ENCODE data around the gene SH3PXD2B. TPM values are rescaled to one million over a fixed set of nuclear protein-coding genes. Genes with fewer than 3 reads are reported as not detected.

SH3PXD2B gene
- total and polyA plus RNA-seq, 10 donors: 2.0 to 31.8 (median 9.9) TPM

DNA sequence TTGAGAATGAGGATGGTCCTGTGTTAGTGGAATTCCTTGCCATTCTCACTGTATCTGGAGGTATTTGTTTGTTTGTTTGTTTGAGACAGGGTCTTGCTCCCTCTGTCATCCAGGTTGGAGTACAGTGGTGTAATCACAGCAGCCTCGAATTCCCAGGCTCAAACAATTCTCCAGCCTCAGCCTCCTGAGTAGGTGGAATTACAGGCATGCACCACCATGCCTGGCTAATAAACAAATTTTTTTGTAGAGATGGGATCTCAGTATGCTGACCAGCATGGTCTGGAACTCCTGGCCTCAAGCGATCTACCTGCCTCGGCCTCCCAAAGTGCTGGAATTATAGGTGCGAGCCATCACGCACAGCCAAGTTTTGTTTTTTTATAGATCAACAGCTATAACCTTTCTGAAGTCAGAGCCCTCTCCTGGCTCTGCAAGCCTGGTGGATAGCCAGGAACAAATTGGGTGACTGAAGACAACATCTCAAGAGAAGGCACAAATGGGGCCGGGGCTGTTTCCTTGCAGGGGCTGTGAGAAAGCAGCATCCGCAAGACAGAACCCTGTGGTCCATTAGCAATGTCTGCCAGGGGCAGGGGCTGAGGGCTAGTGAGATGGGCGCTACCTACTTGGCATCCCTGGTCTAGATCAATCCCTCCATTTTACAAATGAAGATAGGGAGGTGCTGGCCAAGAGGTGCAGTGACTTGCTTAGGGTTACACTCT lies 18.8 kb downstream of the SH3PXD2B start:
- Histone ChIP-seq H3K4me3 (no peak overlapping the region), H3K27ac (no peak overlapping the region), H3K36me3 (no peaks in the 10 kb centered on the region), H3K27me3 (replicated peaks in 1 of 7) (peaks cover 0 to 27% (median 0%) of the 10 kb centered on the region in 7 donors), H3K9me3 (no peaks in the 10 kb centered on the region), H3K4me1 (peaks cover 0 to 19% (median 11%) of the 10 kb centered on the region in 6 donors)
- intact Hi-C loops (cut with DNase I; ENCODE audit: low total_unique reads): no loop called here
- no peak for DNase-seq
- TF ChIP-seq, protein P1, sequence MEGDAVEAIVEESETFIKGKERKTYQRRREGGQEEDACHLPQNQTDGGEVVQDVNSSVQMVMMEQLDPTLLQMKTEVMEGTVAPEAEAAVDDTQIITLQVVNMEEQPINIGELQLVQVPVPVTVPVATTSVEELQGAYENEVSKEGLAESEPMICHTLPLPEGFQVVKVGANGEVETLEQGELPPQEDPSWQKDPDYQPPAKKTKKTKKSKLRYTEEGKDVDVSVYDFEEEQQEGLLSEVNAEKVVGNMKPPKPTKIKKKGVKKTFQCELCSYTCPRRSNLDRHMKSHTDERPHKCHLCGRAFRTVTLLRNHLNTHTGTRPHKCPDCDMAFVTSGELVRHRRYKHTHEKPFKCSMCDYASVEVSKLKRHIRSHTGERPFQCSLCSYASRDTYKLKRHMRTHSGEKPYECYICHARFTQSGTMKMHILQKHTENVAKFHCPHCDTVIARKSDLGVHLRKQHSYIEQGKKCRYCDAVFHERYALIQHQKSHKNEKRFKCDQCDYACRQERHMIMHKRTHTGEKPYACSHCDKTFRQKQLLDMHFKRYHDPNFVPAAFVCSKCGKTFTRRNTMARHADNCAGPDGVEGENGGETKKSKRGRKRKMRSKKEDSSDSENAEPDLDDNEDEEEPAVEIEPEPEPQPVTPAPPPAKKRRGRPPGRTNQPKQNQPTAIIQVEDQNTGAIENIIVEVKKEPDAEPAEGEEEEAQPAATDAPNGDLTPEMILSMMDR (IDR thresholded peaks at IDR 0.05 in 8 of 11, conservative IDR thresholded peaks at IDR 0.05 in 3 of 11): no peak
- no peak for TF ChIP-seq POLR2AphosphoS5 (IDR thresholded peaks at IDR 0.05)
- 66 to 85% (median 80%) methylated on average over 8 of the region's 8 CpGs for WGBS, 5 donors

DNA sequence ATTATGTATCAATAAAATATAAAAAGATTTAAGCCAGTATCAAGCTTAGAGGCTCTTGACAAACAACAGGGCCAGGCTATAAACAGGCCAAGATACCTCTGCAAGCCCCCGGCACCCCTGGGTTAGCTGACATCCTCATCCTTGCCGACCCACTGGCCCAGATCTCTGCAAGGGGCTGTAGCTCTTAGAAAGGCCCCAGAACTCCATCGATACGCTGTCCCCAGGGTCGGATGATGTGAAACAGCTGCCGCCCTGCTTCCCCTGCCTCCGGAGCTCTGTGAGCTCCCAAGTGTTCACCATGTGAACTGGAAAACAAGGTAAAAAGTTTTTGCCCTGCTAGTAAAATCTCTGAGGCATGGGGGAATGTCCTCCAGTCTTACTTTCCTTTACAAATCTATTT lies 20.1 kb downstream of the SH3PXD2B start:
- 75 to 95% (median 87%) methylated on average over 7 of the region's 7 CpGs for WGBS, 5 donors

DNA sequence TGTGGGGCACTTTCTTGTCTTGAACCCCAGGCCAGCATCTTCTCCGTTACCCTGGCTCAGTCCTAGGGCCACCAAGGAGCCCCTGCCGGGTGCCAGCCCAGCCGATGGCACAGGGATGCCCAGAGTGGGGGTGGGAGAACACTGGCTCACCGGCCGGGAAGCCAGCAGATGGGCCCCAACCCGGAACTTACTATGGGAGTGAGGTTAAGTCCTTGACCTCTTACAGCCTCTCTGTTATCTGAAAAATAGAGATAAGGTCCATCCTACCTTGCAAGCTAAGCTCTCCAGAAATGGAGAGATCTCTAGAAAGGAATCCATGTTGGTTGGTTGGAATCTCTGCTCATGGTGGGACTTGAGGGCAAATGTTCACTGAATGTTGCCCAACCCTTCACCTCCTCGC lies 20.8 kb downstream of the SH3PXD2B start:
- TF ChIP-seq POLR2A (IDR thresholded peaks at IDR 0.05): no peak
- TF ChIP-seq, protein P1 (IDR thresholded peaks at IDR 0.05 in 8 of 11, conservative IDR thresholded peaks at IDR 0.05 in 3 of 11): no peak
- no peak for TF ChIP-seq POLR2AphosphoS5 (IDR thresholded peaks at IDR 0.05)
- Histone ChIP-seq H3K9me3 (no peaks in the 10 kb centered on the region), H3K4me3 (no peak overlapping the region), H3K27me3 (replicated peaks in 1 of 7) (peaks cover 0 to 21% (median 0%) of the 10 kb centered on the region in 7 donors), H3K36me3 (no peaks in the 10 kb centered on the region), H3K27ac (no peak overlapping the region), H3K4me1 (peaks cover 0 to 38% (median 12%) of the 10 kb centered on the region in 6 donors)
- intact Hi-C loops (cut with DNase I; ENCODE audit: low total_unique reads): no loop called here
- WGBS, 5 donors: 69 to 87% (median 75%) methylated on average over 7 of the region's 7 CpGs
- DNase-seq: no peak

More for the DNA sequence above, 20.1 kb downstream of the SH3PXD2B start:
- Histone ChIP-seq H3K27me3 (replicated peaks in 1 of 7) (peaks cover 0 to 22% (median 0%) of the 10 kb centered on the region in 7 donors), H3K27ac (no peak overlapping the region), H3K4me3 (no peak overlapping the region), H3K9me3 (no peaks in the 10 kb centered on the region), H3K4me1 (peaks cover 0 to 31% (median 12%) of the 10 kb centered on the region in 6 donors), H3K36me3 (no peaks in the 10 kb centered on the region)
- no peak for DNase-seq
- no peak for TF ChIP-seq POLR2A (IDR thresholded peaks at IDR 0.05)
- TF ChIP-seq POLR2AphosphoS5 (IDR thresholded peaks at IDR 0.05): no peak
- TF ChIP-seq, protein P1 (IDR thresholded peaks at IDR 0.05 in 8 of 11, conservative IDR thresholded peaks at IDR 0.05 in 3 of 11): no peak
- intact Hi-C loops (cut with DNase I; ENCODE audit: low total_unique reads): no loop called here

DNA sequence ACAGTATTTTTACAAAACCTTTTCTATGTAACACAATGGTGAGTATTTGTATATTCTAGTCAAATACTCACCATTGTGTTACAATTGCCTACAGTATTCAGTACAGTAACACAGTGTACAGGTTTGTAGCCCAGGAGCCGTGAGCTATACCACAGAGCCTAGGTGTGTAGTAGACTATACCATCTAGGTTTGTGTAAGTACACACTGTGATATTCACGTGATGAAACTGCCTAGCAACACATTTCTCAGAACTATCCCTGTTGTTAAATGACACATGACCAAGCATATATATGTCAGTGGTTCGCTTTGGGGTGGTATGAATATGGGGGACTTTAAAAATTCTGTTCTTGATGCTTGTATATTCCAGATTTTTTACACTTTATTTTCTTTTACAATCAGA lies 21.3 kb downstream of the SH3PXD2B start:
- Histone ChIP-seq H3K4me1 (peaks cover 0 to 37% (median 11%) of the 10 kb centered on the region in 6 donors), H3K36me3 (no peaks in the 10 kb centered on the region), H3K4me3 (no peak overlapping the region), H3K27ac (no peak overlapping the region), H3K9me3 (no peaks in the 10 kb centered on the region), H3K27me3 (replicated peaks in 1 of 7) (peaks cover 0 to 16% (median 0%) of the 10 kb centered on the region in 7 donors)
- TF ChIP-seq, protein P1 (IDR thresholded peaks at IDR 0.05 in 8 of 11, conservative IDR thresholded peaks at IDR 0.05 in 3 of 11): no peak
- TF ChIP-seq POLR2AphosphoS5 (IDR thresholded peaks at IDR 0.05): no peak
- no peak for TF ChIP-seq POLR2A (IDR thresholded peaks at IDR 0.05)
- DNase-seq: no peak
- intact Hi-C loops (cut with DNase I; ENCODE audit: low total_unique reads): no loop called here
- WGBS, 5 donors: 80 to 94% (median 90%) methylated on average over 3 of the region's 3 CpGs
